GM23248 (cell line): ENCODE measurements around the gene MUCL3. TPM values are rescaled to one million over a fixed set of nuclear protein-coding genes. Genes with fewer than 3 reads are reported as not detected.
A peak's percentile ranks its signal among the peaks of the same experiment; 100 is the strongest.
"Not testable (repeated sequence)": the region's sequence is repeated elsewhere in the genome, so short reads cannot be mapped to it uniquely, and the experiment has no call there.

ENCODE experiments used
- DNase-seq: peaks from one replicate; pipeline ENCODE4 v3.0.0-alpha.2; 2015
- H2AFZ ChIP-seq: fragments of 200-600 bp; sonication (generic); 2 replicates; pipeline ENCODE4 v1.6.1; 2016; ENCODE audit warnings: antibody characterized with exemption
- H3F3A ChIP-seq: fragments of 200-600 bp; sonication (generic); 2 replicates; pipeline ENCODE4 v1.6.1; 2016; ENCODE audit warnings: mild to moderate bottlenecking, antibody characterized with exemption, mixed run types; ENCODE audit not compliant: insufficient read depth
- H3K27ac ChIP-seq: fragments of 200-600 bp; sonication (generic); 2 replicates; pipeline ENCODE4 v1.5.1; 2016; ENCODE audit warnings: mild to moderate bottlenecking
- H3K27me3 ChIP-seq: fragments of 200-600 bp; sonication (generic); replicated peaks from 2 replicates; pipeline ENCODE4 v1.6.1; 2016; ENCODE audit warnings: mild to moderate bottlenecking; ENCODE audit not compliant: insufficient read depth
- H3K36me3 ChIP-seq: fragments of 200-600 bp; sonication (generic); 2 replicates; pipeline ENCODE4 v1.6.1; 2016; ENCODE audit warnings: low read depth, mild to moderate bottlenecking
- H3K4me1 ChIP-seq: fragments of 200-600 bp; sonication (generic); 2 replicates; pipeline ENCODE4 v1.6.1; 2016; ENCODE audit warnings: mild to moderate bottlenecking; ENCODE audit not compliant: insufficient read depth
- H3K4me2 ChIP-seq: fragments of 200-600 bp; sonication (generic); one replicate; pipeline ENCODE4 v1.6.1; 2016; ENCODE audit warnings: mild to moderate bottlenecking; ENCODE audit not compliant: unreplicated experiment
- H3K4me3 ChIP-seq: fragments of 200-600 bp; sonication (generic); 2 replicates; pipeline ENCODE4 v1.5.1; 2016; ENCODE audit warnings: mild to moderate bottlenecking
- H3K79me2 ChIP-seq: fragments of 200-600 bp; sonication (generic); 2 replicates; pipeline ENCODE4 v1.6.1; 2016; ENCODE audit warnings: mild to moderate bottlenecking; ENCODE audit not compliant: insufficient read depth
- H3K9ac ChIP-seq: fragments of 200-600 bp; sonication (generic); 2 replicates; pipeline ENCODE4 v1.6.1; 2016; ENCODE audit warnings: mild to moderate bottlenecking
- H3K9me2 ChIP-seq: fragments of 200-600 bp; sonication (generic); 2 replicates; pipeline ENCODE4 v1.6.1; 2016; ENCODE audit warnings: mixed run types, mild to moderate bottlenecking, moderate library complexity; ENCODE audit not compliant: insufficient read depth
- H3K9me3 ChIP-seq: fragments of 200-600 bp; sonication (generic); one replicate; pipeline ENCODE4 v1.6.1; 2017; ENCODE audit warnings: low read depth
- H4K20me1 ChIP-seq: fragments of 200-600 bp; sonication (generic); 2 replicates; pipeline ENCODE4 v1.6.0; 2016; ENCODE audit not compliant: insufficient read depth
- EZH2 ChIP-seq: fragments of 200-600 bp; sonication (generic); IDR thresholded peaks from 2 replicates; pipeline ENCODE4 v1.6.1; 2018; ENCODE audit warnings: antibody characterized with exemption, mild to moderate bottlenecking; ENCODE audit not compliant: insufficient read depth, poor library complexity, severe bottlenecking
- EZH2phosphoT487 ChIP-seq: fragments of 200-600 bp; sonication (generic); IDR thresholded peaks from 2 replicates; pipeline ENCODE4 v1.6.1; 2018; ENCODE audit warnings: antibody characterized with exemption, moderate library complexity, mild to moderate bottlenecking, low read depth; ENCODE audit not compliant: insufficient read depth
- WGBS, 2 experiments: methylation state at CpG; one replicate each; pipeline ENCODE4 v1.1.6; 2015 to 2017; ENCODE audit warnings: low lambda C conversion rate in 2 of 2, low coverage in 1 of 2; ENCODE audit errors: missing lambda C conversion rate in 2 of 2; 5-methylcytosine and 5-hydroxymethylcytosine counted together
- in situ Hi-C: fragments of 300-500 bp; cut with MboI; formaldehyde crosslinking; loops from 2 replicates; pipeline ENCODE4 v1.15.0; 2020
- polyA plus RNA-seq: library from polyadenylated mRNA; unstranded; fragments of >200 nt; fragmentation: Nextera tagmentation; extraction: Ambion mirVana; gene quantifications from 2 replicates; pipeline ENCODE4 v1.2.1, GENCODE V29; 2016
- total RNA-seq: library from RNA; depleted of rRNA; stranded (reverse); fragments of >200 nt; shearing (Covaris generic); gene quantifications from 2 replicates; pipeline ENCODE4 v1.2.3, GENCODE V29; 2014

The MUCL3 gene
- total and polyA plus RNA-seq, 2 experiments from 2014 or later = not detected

GRCh38 chr6:30902709-30903108, 38.1 kb upstream of the MUCL3 start:
- no peak for DNase-seq
- H3K9me3 ChIP-seq = no peaks in the 10 kb centered on the region
- WGBS, 2 experiments = 39 to 40% methylated on average over 5 of the region's 5 CpGs
- H3F3A ChIP-seq = peaks cover 13% of the 10 kb centered on the region; the same call in 1 of the 2 replicates
- in situ Hi-C loops = no loop called here
- no peak overlapping the region for H2AFZ ChIP-seq
- no peaks in the 10 kb centered on the region for H3K9me2 ChIP-seq
- no peak overlapping the region for H3K4me2 ChIP-seq
- H4K20me1 ChIP-seq = no peaks in the 10 kb centered on the region
- no peaks in the 10 kb centered on the region for H3K27me3 ChIP-seq
- no peak overlapping the region for H3K4me3 ChIP-seq
- H3K79me2 ChIP-seq = no peaks in the 10 kb centered on the region
- H3K4me1 ChIP-seq = no peaks in the 10 kb centered on the region
- no peak for TF ChIP-seq EZH2
- no peak for TF ChIP-seq EZH2phosphoT487
- H3K27ac ChIP-seq = no peak overlapping the region
- no peak overlapping the region for H3K9ac ChIP-seq
- no peaks in the 10 kb centered on the region for H3K36me3 ChIP-seq

GRCh38 chr6:30903236-30903635, 37.5 kb upstream of the MUCL3 start:
- H3K4me1 ChIP-seq = no peaks in the 10 kb centered on the region
- H3K79me2 ChIP-seq = peaks cover 2% of the 10 kb centered on the region
- H4K20me1 ChIP-seq = no peaks in the 10 kb centered on the region
- TF ChIP-seq EZH2phosphoT487 = no peak
- no peak for TF ChIP-seq EZH2
- DNase-seq = no peak
- no peak overlapping the region for H3K4me3 ChIP-seq
- H3K36me3 ChIP-seq = no peaks in the 10 kb centered on the region
- peaks cover 13% of the 10 kb centered on the region; the same call in 1 of the 2 replicates for H3F3A ChIP-seq
- H3K27ac ChIP-seq = no peak overlapping the region
- no peak overlapping the region for H3K9ac ChIP-seq
- H3K4me2 ChIP-seq = no peak overlapping the region
- 96 to 99% methylated on average over 4 of the region's 4 CpGs for WGBS, 2 experiments
- no peaks in the 10 kb centered on the region for H3K9me2 ChIP-seq
- in situ Hi-C loops = no loop called here
- H2AFZ ChIP-seq = no peak overlapping the region
- H3K27me3 ChIP-seq = no peaks in the 10 kb centered on the region
- no peaks in the 10 kb centered on the region for H3K9me3 ChIP-seq

GRCh38 chr6:30907290-30907757, 33.4 kb upstream of the MUCL3 start:
- H3K79me2 ChIP-seq = peaks cover 19% of the 10 kb centered on the region
- H3K4me1 ChIP-seq, H3K27me3 ChIP-seq, DNase-seq, H3K9me2 ChIP-seq, H4K20me1 ChIP-seq, H3K36me3 ChIP-seq, in situ Hi-C loops, H3K9me3 ChIP-seq: not testable (repeated sequence)
- WGBS, 2 experiments = 36 to 41% methylated on average over 13 to 16 of the region's 16 CpGs
- peak overlapping the region; percentile 9; the same call in 1 of the 2 replicates for H3K27ac ChIP-seq
- H3F3A ChIP-seq = peaks cover 13% of the 10 kb centered on the region; the same call in 1 of the 2 replicates
- H3K4me2 ChIP-seq = peak overlapping the region; percentile 15
- peak overlapping the region; percentile 52 for H3K9ac ChIP-seq
- peak overlapping the region; percentile 100 for H3K4me3 ChIP-seq
- H2AFZ ChIP-seq = peak overlapping the region; percentile 76

- no peak for TF ChIP-seq EZH2phosphoT487
- TF ChIP-seq EZH2 = no peak
- 1% methylated on average over 49 of the region's 49 CpGs for WGBS, 2 experiments
- H3F3A ChIP-seq = peaks cover 18% of the 10 kb centered on the region
- peak within 1 kb of the TSS; percentile 99 for H2AFZ ChIP-seq
- H3K36me3 ChIP-seq = no peaks in the 10 kb centered on the region
- H3K79me2 ChIP-seq = peaks cover 19% of the 10 kb centered on the region
- no peaks in the 10 kb centered on the region for H3K9me2 ChIP-seq
- H4K20me1 ChIP-seq = no peaks in the 10 kb centered on the region
- in situ Hi-C loops = no loop called here
- no peaks in the 10 kb centered on the region for H3K27me3 ChIP-seq
- H3K27ac ChIP-seq = peak within 1 kb of the TSS; percentile 54
- peak within 1 kb of the TSS; percentile 100 for H3K4me3 ChIP-seq
- peak within 1 kb of the TSS; percentile 93 for H3K9ac ChIP-seq
- no peaks in the 10 kb centered on the region for H3K9me3 ChIP-seq
- peak; percentile 99 for DNase-seq
- H3K4me1 ChIP-seq = peaks cover 7% of the 10 kb centered on the region; the same call in 1 of the 2 replicates
- peak within 1 kb of the TSS; percentile 98 for H3K4me2 ChIP-seq
Observed at GRCh38 chr6:30907758-30908591, 32.8 kb upstream of the MUCL3 start, which contains the start of gene GTF2H4. Gene GTF2H4 (plus strand): TSS chr6:30908207.
